Dermis blood vessel endothelial cell (primary cell): ENCODE results near the gene FBLN5. TPM values are rescaled to one million over a fixed set of nuclear protein-coding genes. Genes with fewer than 3 reads are reported as not detected.

ENCODE experiments used
- DNase-seq: peaks from one replicate; pipeline ENCODE4 v3.0.0; 2010
- total RNA-seq: library from RNA; depleted of rRNA; stranded (reverse); fragments of >200 nt; gene quantifications from 2 replicates; pipeline ENCODE4 v1.2.3, GENCODE V29; 2014

The FBLN5 gene, protein sequence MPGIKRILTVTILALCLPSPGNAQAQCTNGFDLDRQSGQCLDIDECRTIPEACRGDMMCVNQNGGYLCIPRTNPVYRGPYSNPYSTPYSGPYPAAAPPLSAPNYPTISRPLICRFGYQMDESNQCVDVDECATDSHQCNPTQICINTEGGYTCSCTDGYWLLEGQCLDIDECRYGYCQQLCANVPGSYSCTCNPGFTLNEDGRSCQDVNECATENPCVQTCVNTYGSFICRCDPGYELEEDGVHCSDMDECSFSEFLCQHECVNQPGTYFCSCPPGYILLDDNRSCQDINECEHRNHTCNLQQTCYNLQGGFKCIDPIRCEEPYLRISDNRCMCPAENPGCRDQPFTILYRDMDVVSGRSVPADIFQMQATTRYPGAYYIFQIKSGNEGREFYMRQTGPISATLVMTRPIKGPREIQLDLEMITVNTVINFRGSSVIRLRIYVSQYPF
- total RNA-seq, result 0.51 and 0.98 TPM in 2 replicates

DNA sequence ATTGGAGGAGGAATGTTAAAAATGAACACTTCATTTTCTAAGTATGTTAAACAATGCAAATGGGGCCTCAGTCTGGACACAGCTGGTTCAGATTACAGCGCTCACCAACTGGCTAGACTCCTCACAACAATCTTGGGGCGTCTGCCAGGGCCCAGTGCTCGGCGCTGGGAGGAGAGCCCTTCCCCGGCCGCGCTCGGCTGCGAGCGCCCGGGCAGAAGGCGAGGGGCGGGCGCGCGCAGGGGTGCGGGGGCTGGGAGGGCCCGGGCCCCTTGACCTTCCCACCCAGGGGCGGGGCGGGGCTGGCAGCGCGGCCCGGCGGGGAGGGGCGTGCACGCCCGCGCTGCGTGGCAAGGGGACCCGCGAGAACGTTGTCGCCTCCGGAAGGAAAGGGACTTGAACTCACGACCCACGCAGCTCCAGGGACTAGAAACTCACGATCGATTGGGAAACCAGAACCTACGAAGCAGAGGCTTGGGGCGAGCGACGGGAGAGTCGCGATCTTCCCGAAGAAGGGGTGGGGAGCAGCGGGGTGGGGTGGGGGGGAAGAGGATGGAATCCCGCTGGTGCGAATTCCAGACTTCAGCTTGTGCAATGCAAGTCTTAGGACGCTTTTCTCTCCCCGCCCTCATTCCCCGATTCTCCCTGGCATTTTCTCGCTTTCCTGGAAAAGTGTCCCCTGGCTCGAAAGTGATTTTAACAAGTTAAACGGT lies at the start of gene FBLN5:
FBLN5 (minus strand) TSS at position 220 of the 710 bp plus-strand sequence. CDS start 465 bp downstream, outside the sequence.
- peak; percentile 34 for DNase-seq

DNA sequence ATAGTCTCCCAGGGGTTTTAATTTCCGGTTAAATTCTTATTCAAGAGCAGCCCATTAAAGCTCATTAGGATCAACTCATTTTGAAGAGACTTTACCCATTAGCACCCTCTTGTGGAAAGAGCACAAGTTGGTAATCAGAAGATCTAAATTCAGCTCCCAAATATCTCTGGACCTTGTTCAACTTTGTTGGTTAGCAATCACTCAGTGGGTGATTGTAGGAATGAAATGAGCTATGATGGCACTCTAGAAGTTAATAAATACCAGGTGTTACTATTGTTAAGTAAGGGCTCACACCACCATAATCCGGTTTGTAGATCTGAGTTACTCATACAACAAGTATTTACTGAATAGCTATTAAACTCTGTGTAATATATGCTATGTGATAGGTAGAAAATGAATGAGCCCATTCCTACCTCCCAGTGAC lies 49.5 kb upstream of the FBLN5 start:
- DNase-seq, result peak; percentile 80

DNA sequence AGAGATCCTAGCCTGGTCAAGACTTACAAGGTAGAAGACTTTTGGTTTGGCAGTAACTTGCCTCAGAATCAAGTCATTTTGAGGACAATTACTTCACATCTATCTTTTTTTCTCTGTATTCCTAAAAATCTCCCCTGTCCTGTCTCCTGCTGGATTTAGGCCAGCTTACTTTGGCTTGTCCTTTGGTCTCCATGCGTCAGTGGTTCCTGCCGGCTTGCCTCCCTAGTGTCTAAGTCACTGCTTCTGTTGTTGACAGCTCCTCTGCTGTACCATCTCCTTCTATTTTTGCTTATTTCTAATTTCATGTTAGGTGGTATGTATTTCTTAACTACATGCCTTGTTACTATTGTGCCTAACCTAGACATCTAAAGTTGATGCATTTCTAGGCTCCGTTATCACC lies 39.7 kb upstream of the FBLN5 start:
- no peak for DNase-seq

DNA sequence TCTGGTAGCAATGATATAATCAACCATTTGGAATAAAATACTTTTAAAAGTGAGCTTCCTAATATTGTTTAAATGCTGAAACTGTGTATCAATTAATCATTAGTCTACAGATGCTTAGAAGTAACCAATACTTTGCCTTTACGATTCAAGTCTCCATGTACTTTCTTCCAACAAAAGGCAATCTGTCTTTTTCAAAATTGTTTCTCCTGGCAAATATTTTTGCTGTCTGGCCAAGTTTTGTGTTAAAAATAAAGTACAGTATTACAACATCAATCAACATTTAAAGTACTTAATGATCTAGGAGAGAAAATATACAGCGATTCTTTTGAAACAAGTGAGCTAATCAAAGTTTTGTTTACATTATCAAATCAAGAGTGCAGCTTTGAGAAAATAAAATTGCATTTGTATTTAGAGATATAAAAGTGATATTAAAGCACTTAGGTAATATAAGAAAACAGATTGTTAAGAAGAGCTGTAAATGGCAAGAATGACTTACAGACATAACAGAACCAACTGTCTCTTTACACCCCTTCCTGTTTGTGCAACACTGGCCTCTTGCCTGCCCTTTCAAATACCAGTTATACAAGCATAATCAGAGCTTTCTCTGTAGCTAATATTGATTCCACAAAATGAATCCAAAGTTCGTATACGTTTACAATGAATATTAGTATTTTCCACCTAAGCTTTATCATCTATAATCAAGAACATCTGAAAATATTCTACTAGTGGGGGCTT lies 38.2 kb upstream of the FBLN5 start:
- DNase-seq, result peak; percentile 15

DNA sequence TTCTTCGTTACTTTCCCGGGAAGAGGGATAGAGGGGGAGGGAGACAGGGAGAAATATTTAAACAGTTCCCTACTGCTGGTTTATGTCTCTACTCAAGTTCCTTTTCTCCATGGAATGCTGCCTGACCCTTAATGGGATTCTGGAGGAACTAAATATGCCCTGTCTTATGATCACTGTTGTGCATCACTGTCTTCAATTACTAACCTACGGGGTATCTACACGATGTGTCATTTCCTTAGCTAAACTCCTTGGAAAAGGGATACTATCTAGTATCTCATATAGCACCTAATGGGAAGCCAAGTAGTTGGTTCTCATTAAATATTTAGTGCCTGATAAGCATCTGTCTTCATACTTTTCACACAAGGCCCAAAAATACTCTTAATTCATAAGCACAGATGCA lies 37.5 kb upstream of the FBLN5 start:
- peak; percentile 46 for DNase-seq

DNA sequence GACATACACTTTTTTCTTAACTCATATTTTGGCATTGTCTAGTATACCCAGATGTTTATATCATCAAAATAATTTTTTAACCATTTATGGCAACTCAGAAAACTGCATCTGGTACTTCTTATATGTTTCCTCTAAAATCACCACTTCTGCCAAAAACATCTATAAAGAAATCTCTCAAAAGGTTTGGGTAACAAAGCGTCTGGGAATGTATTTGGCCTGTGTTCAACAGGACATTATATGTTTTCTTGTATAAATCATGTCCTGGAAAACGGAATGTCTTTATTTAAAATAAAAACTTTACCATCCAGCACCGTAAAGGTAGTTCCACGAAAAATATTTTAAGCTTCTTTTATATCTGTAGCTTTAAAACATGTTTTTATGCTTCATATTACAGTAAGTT lies 36.1 kb upstream of the FBLN5 start:
- DNase-seq, result peak; percentile 39

DNA sequence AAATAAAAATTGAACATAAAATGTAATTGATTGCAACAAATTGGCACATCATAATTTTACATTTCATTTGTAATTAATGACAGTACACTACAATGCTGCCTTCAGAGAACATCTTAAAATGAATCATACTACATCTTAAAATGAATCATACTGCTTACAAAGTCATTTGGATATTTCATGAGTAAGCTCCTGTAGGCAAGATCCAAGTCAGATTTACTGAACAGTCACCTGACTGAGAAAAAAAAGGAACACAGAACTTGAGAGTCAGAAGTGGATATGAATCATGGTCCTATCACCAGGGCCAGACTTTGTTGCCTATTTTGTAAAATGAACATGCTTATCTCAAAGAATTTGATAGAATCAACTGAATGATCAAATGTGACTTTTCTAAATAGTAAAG lies 32.7 kb upstream of the FBLN5 start:
- DNase-seq, result peak; percentile 92

DNA sequence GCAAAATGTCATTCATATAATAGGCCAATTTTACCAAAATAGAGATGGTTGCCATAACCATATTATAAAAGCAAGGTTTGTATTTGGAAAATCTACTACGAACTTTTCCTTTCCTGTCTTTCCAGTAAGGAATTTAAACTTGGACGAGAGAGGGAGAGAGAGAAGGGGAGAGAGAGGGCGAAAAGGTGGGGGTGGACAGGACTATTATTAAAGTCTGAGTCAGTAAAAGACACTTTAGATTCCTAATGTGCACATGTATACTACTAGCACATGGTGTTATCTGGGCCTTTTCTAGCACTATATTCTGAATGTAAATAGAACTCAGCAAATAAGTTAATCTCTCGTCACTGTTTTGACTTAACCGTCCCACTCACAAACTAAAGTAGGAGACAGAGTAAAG lies 30.4 kb upstream of the FBLN5 start:
- no peak for DNase-seq

DNA sequence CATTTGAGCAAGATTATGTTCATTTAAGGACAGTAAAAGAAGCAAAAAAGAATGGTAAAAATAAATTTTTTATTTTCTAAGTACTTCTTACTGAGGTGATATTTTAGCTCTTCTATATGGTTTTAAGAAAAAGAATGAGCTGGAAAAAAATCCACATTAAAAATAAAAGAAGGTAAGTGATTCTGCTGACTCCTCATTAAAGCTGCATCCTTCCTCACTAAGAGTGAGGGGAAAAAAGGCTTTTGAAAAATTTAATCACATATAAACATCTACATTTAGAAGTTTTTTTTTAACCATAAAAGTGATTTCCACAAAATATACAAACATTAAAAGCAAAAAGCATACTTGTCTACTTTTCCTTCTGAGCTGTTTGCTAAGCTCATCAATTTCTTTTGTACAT lies 28.3 kb upstream of the FBLN5 start:
- no peak for DNase-seq

DNA sequence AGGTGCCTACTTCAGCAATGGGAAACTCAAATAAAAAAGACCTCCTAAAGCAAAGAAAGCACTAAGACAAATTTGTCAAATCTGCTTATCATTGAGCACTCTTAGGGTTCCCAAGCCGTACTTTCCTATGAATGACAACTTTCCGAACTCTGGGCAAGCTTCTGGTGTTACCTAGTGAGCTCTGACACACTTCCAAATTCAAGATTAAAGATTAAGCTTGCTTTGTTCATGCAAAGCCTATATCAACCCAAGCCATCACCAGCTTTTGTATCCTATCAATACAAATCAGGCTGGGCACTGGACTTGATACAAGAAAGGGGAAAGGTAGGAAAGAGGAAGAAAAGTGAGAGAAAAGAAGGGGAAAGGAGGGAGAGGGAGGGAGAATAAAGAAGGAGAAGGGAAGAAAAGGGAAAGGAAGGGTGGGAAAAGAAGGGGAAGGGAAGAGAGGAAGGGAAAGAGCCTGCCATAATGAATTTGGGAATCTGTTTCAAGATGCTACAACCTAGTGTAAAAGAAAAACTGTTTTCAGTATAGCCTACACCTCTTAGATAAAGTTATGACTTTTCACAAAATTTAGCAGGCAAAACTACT lies 23.8 kb upstream of the FBLN5 start:
- no peak for DNase-seq

DNA sequence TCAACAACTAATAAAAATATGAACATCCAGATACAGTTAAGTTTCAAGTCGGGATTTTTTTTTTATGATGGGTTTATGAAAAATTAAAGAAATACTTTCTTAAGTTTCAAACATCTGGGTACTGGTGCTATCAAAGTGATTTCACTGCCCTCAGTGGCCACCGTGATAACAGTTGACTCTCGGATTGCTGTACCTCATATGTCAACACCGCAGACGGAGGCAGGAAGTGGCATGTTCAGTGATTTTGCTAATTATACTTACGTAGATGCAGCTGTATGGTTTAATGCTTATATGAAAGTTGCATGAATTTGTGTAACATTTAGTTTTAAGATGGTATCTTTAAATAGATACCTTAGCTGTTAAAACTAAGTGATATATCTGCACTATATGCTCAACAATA lies 20.8 kb upstream of the FBLN5 start:
- DNase-seq, result no peak

DNA sequence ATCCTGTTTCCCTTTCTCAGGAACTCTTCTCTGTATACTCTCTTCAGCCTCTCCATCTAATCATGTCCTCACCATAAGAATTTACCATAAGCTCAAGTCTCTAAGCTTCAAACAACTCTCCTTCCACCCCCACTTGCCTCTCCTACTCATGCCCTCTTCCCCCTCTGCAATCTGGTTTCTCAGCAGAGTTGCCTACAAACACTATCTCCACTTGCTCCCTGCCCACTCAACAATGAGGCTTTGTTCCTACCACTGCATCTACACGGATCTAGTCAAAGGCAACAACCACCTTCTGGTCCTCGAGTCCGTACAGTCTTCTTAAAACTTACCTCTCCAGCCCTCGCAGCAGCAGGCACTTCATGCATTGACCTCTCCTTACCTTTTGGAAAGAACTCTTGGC lies 17.2 kb upstream of the FBLN5 start:
- DNase-seq, result no peak

DNA sequence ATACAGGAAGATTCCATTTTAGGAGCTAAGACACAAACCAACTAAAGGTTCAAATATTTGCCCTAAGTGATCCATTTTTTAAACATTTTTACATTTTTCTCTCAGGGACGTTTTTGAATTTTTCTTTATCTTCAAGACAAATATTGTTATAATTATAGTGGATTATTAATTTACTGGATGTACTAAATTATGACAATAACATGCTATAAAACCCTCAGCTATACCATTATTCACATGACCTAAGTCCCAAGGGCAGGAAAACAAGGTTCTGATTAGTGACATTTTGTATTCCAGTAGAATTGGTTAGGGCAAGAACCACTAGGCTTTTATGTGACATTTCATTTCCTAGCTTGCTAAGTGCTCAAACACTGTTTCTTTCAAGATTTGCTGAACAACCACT lies 16.5 kb upstream of the FBLN5 start:
- no peak for DNase-seq

DNA sequence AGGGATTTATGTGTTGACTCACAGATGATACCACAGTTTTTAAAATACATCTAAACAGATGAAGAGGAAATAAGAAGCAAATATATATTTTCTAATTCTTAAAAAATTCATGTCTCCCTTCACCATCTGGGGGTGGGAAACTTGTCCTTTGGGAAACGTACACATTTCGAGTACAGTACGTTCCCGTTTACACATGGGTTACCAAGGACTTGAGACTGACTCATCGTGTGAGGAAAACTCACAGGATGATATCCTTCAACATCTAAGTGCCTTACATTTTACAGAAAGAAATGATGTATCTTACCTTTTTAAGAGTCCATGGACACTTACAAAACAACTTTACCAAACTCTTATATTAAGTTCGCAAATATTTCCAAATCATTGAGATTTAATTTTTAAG lies 16.0 kb upstream of the FBLN5 start:
- no peak for DNase-seq

DNA sequence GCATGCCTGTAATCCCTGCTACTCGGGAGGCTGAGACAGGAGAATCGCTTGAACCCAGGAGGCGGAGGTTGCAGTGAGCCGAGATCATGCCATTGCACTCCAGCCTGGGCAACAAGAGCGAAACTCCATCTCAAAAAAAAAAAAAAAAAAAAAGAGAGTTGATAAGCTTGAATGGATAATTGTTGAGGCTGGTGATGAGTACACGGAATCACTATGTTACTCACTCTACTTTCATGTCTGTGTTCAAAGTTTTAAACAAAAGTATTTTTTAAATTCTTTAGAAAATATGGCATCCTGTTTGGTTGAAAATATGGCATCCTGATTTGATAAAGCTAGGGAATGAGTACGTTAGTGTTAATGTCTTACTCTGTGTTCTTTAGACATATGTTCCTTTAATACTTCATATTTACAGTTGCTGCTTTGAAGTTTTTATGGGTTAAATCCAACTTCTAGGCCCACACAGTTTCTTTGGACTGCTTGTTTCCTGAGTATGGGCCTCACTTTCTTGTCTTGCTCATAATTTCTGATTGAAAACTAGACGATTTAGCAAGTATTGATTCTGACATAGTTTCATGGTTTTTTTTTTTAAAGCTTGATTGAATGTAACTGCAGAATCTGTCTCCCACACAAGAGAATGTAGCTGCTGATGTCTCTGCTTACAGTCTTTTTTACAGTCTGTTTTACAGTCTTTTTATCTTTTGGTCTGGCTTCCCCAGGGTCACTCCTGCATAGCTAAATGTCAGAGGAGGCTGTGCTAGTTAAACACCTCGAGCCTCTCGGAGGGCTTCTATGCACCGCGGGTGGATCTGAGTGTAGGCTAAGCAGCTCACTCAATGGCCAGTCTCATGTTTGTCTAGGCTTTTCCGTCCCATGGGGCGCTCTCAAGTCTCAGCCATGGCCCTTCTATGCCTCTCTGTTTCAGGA lies 14.1 kb upstream of the FBLN5 start:
- no peak for DNase-seq

DNA sequence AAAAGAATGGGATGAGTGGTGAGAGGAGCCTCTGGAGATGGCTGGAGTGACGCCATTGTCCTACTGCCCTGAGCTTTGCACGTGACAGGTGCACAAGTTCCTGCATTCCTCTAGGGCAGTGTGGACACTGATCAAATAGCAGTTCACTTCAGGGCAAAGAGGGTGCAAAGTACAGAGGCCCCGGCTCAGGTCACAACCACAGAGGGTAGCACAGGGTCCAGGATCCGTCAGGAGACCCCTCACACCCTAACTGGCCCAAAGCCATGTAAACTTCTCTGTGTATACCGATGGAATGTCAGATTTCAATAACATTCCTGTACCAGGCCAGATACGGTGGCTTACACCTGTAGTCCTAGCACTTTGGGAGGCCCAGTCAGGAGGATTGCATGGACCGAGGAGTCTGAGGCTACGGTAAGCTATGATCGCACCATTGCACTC lies 10.4 kb upstream of the FBLN5 start:
- no peak for DNase-seq

DNA sequence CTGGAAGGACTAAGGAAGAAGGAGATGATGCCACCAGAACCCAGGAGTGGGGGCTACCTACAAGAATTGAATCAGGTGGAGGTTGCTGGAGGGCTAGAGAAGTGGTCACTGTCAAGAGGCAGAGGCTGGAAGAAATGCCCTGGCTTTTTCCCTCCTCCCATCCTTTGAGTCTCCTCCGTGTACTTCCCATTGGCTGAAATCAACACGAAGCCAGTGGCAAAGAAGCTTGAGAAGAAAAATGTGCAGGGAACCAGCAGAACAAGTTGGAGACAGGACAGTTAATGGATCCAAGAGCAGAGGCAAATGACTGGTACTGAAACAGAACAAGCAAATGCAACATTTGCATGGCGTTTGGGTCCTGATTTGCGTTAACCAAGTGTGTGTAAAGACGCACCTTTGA lies 9.1 kb upstream of the FBLN5 start:
- no peak for DNase-seq

DNA sequence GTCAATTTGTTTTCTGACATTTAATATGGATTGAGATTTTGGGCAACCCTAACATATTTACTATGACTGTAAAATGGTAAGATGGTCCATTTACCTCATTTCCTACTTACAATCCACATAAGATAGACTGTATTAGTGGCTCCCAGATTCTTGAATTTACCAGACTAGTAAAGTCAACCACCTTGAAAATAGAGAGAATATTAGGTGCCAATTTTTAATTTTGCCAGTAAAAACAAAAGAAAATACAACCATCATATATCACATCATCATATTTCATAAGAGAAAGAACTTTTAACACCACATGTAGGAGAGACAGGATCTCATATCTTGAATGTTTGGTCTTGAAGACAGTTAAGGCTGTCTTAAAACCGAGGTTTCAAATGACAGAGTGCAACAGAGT lies 7.7 kb upstream of the FBLN5 start:
- DNase-seq, result no peak

DNA sequence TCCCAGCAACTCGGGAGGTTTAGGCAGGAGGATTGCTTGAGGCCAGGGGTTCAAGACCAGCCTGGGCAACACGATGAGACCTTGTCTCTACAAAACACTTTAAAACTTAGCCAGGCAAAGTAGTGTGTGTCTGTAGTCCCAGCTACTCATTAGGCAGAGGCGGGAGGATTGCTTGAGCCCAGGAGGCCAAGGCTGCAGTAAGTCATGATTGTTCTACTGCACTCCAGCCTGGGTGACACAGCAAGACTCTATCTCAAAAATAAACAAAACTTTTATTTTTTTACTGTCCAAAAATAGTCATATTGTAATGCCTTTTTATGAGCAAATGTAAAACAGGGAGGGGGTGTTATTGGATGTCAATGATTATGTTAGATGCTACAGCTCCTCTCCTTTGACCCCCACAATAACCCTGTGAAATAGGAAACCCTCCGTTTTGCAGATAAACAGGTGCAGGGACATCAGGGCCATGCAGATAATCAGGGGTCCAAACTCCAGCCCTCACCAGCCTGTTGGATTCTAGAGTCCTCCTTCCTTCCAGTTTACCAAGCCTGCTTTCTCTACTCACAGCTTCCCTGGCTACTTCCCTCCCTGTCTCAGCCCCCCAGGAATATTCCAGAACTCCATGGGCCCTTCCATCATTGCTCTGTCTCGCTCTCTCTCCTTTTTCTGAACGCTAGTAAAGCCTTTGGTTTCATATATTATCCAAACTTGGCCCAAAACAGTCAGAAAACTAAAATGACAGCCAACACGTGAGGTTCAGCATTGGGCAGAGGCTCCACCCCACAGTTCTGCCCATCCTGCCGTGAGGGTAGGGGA lies 5.9 kb upstream of the FBLN5 start:
- no peak for DNase-seq

DNA sequence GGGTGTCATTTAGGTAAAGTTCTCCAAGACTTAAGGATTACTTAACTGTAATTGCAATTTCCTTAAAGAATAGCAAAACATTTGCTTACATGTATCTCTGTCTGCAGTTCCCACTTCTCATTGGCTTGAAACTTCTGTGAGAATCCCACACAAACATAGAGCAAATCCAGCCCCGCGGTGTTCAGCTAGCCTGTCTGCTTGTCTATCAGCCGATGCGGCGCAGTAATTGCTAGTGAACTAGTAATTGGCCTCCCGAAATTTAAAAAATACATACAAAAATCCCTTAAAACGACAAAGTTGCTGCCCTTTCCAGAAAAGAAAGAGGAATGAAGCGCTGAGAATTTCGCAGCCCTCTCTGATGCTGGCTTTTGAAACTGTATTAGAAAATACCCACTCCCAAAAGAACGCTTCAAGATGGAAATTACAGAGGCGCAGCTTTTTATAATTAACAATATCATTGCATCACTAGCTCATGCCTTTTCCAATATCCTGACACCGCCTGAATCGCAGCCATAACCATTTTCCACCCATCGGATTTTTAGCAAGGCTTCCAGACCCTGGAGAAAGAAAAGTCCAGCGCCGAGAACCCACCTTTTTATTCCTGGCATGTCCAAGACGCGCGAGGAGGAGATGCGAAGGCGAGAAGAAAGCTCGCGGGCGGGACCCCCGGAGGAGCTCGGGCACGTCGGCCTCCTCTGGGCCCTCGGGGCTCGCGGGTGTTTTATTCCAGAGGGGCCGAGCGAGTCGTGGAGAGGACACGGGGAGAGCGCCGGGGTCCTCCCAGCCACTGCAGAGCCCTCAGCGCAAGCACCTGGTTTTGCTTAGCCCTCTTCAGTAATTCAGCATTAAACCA lies 646 bp downstream of the FBLN5 start:
- DNase-seq, result no peak
